ENCODE data around the gene SLC4A1AP. TPM values are rescaled to one million over a fixed set of nuclear protein-coding genes. Genes with fewer than 3 reads are reported as not detected.

SLC4A1AP gene
- total RNA-seq, 4 donors from 2014 or later = 9.0 to 21.1 (median 16.1) TPM

DNA sequence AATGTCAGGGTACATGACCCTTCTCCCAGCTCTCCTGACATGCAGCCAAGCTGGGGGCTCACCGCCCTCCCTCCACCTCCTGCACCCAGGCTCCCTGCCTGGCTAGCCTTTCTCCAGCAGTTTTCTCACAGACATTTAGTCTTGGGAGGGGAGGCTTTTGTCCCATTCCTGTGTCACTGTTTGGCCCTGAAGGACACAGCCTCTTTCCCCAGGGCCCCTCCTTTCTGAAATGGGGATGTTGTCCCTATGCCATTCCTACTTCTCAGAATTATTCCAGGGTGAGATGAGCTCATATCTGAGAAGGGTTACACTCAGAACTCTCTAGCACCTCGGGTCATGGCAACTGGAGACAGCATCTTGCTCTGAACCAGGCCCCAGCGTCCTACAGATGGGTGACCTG is 60.5 kb downstream of the SLC4A1AP start:
- no peaks in the 10 kb centered on the region for H3K27me3 ChIP-seq
- H3K27ac ChIP-seq = peak overlapping the region; percentile 61 to 73 (median 64)
- H3K36me3 ChIP-seq = no peaks in the 10 kb centered on the region
- DNase-seq = no peak
- no peak overlapping the region for H3K4me3 ChIP-seq
- WGBS, 2 donors (ENCODE audit: low coverage in 1 of 2) = 62 to 78% methylated on average over 3 of the region's 3 CpGs
- H3K9me3 ChIP-seq = no peaks in the 10 kb centered on the region
- peaks cover 4 to 12% (median 5%) of the 10 kb centered on the region in 4 donors for H3K4me1 ChIP-seq
- intact Hi-C loops (cut with DNase I; ENCODE audit: low total_unique reads) = loop anchor here (5.0 kb wide), 1 partner anchor 728 kb away; no protein-coding TSS in a partner anchor
- in situ Hi-C loops (cut with MboI; ENCODE audit: low pct_ligation_motif_present in 1 of 4, low pct_unique_long_range_greater_than_20kb in 1 of 4, low sequenced_read_pairs in 3 of 4) = no loop called here
- TF ChIP-seq EP300 (IDR thresholded peaks at IDR 0.05; ENCODE audit: low read depth) = no peak
- TF ChIP-seq POLR2AphosphoS5 (IDR thresholded peaks at IDR 0.05) = no peak
- TF ChIP-seq, protein P1, sequence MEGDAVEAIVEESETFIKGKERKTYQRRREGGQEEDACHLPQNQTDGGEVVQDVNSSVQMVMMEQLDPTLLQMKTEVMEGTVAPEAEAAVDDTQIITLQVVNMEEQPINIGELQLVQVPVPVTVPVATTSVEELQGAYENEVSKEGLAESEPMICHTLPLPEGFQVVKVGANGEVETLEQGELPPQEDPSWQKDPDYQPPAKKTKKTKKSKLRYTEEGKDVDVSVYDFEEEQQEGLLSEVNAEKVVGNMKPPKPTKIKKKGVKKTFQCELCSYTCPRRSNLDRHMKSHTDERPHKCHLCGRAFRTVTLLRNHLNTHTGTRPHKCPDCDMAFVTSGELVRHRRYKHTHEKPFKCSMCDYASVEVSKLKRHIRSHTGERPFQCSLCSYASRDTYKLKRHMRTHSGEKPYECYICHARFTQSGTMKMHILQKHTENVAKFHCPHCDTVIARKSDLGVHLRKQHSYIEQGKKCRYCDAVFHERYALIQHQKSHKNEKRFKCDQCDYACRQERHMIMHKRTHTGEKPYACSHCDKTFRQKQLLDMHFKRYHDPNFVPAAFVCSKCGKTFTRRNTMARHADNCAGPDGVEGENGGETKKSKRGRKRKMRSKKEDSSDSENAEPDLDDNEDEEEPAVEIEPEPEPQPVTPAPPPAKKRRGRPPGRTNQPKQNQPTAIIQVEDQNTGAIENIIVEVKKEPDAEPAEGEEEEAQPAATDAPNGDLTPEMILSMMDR (IDR thresholded peaks at IDR 0.05) = no peak
- no peak for TF ChIP-seq POLR2A (IDR thresholded peaks at IDR 0.05)

DNA sequence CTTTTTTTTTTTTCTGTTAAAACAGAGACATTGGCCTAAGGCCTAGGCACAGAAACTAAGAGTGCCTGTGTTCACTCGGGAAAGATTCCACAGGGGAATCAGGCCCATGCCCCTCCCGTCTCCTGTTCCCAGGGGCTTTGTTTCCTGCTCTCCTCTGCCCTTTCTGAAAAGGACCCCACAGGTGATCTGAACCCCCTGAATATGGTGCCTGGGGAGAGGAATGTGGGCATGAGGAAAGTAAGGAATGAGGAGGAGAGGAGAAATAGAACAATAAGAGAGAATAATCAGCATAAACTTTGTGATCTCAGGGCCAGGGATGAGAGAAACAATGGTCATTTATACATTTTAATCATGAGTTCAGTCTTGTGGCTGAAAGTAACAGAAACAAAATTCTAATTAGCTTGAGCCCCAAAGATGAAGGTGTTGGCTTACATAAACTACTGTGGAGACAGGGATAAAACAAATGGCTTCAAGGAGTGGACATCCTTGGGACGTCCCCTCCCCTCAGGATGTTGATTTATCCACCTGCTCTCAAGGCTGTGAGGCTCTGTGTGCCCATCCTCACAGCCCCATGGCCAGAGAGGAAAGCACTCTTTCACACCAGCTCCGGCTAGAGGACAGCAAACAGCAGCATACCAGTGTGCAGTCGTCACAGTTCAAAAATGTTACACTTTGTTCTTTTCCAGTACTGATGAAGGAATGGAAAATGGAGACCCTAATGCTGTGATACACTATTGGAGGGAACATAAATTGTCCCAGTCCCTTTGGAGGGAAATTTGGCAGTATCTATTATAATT is 61.4 kb downstream of the SLC4A1AP start:
- H3K9me3 ChIP-seq = no peaks in the 10 kb centered on the region
- in situ Hi-C loops (cut with MboI; ENCODE audit: low pct_ligation_motif_present in 1 of 4, low pct_unique_long_range_greater_than_20kb in 1 of 4, low sequenced_read_pairs in 3 of 4) = loop anchor here in 2 of 4 donors (25.0 kb wide), 2 partner anchors 712 to 737 kb away; no protein-coding TSS in a partner anchor
- no peaks in the 10 kb centered on the region for H3K36me3 ChIP-seq
- TF ChIP-seq, protein P1 (IDR thresholded peaks at IDR 0.05) = no peak
- TF ChIP-seq POLR2AphosphoS5 (IDR thresholded peaks at IDR 0.05) = peak in 2 of 3 donors; percentile 36 to 68
- WGBS, 2 donors (ENCODE audit: low coverage in 1 of 2) = 44 to 73% methylated on average over 2 to 5 of the region's 5 CpGs
- intact Hi-C loops (cut with DNase I; ENCODE audit: low total_unique reads) = loop anchor here (5.0 kb wide), 1 partner anchor 727 kb away; no protein-coding TSS in a partner anchor
- H3K4me3 ChIP-seq = no peak overlapping the region
- no peaks in the 10 kb centered on the region for H3K27me3 ChIP-seq
- peaks cover 4 to 12% (median 5%) of the 10 kb centered on the region in 4 donors for H3K4me1 ChIP-seq
- no peak for DNase-seq
- H3K27ac ChIP-seq = peak overlapping the region; percentile 61 to 73 (median 64)

DNA sequence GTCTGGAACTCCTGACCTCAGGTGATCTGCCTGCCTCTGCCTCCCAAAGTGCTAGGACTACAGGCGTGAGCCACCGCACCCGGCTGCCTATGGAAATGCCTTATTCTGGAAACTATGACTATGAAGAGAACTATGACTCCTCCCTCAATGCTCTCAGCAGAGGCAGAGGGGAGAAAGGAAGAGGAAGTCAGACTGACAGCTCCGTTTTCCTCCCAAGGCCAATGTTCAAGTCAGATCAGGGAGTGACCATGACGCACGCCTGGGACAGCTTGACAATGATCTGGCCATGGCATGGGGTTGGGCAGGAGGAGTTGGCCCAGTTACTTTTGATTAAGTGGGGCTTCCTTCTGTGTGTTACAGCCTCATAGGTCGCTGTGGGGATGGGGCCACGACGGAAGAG is 63.6 kb downstream of the SLC4A1AP start:
- no peaks in the 10 kb centered on the region for H3K36me3 ChIP-seq
- DNase-seq = peak; percentile 43
- H3K4me1 ChIP-seq = peaks cover 4 to 12% (median 5%) of the 10 kb centered on the region in 4 donors
- in situ Hi-C loops (cut with MboI; ENCODE audit: low pct_ligation_motif_present in 1 of 4, low pct_unique_long_range_greater_than_20kb in 1 of 4, low sequenced_read_pairs in 3 of 4) = loop anchor here in 2 of 4 donors (25.0 kb wide), 2 partner anchors 710 to 735 kb away; no protein-coding TSS in a partner anchor
- intact Hi-C loops (cut with DNase I; ENCODE audit: low total_unique reads) = no loop called here
- no peak overlapping the region for H3K27ac ChIP-seq
- TF ChIP-seq, protein P1 (IDR thresholded peaks at IDR 0.05) = no peak
- no peak for TF ChIP-seq POLR2AphosphoS5 (IDR thresholded peaks at IDR 0.05)
- TF ChIP-seq POLR2A (IDR thresholded peaks at IDR 0.05) = no peak
- no peak for TF ChIP-seq EP300 (IDR thresholded peaks at IDR 0.05; ENCODE audit: low read depth)
- no peak overlapping the region for H3K4me3 ChIP-seq
- 77% methylated on average over 9 of the region's 9 CpGs; no CpG with 5 or more reads in 1 of the 2 donors for WGBS, 2 donors (ENCODE audit: low coverage in 1 of 2)
- no peaks in the 10 kb centered on the region for H3K27me3 ChIP-seq
- no peaks in the 10 kb centered on the region for H3K9me3 ChIP-seq

DNA sequence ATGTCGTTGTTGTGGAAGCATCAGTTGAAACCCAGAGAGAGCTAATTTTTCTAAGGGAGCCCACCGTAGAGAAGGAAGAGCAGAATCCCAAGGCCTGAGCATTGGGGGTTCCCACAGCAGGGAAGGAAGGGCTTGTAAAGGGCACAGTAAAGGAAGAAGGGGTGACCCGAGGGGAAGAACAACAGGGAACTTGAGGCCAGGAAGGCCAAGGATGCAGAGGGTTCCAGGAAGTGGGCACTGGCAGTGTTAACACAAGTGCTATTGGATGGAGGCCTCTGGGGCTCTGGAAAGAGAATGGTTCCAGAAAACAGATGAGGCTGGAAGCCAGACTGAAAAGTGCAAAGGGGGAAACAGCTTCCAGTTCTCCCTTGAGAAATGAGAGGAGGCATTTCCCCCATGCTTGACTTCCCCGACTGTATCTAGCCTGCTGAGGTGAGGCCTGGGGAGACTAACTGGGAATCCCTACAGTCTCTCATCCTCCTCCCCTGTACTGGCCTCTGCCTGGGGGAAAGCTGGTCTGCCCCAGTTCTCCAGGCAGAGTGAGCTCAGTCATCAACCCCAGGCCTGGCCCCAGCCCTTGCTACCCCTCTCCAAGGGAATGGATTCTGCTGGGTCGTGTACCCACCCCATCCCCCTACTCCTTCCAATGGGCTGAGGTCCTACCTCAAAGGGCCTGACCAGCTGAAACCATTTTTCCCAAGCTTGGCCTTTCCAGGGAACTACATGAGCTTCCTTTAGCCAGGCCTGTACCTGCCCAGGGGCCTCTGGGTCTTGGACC is 64.6 kb downstream of the SLC4A1AP start:
- Histone ChIP-seq H3K36me3 (no peaks in the 10 kb centered on the region), H3K4me1 (peaks cover 4 to 10% (median 5%) of the 10 kb centered on the region in 4 donors), H3K27ac (no peak overlapping the region), H3K9me3 (no peaks in the 10 kb centered on the region), H3K4me3 (no peak overlapping the region), H3K27me3 (no peaks in the 10 kb centered on the region)
- WGBS, 2 donors (ENCODE audit: low coverage in 1 of 2) = 87 to 94% methylated on average over 3 to 5 of the region's 5 CpGs
- intact Hi-C loops (cut with DNase I; ENCODE audit: low total_unique reads) (no loop called here), in situ Hi-C loops (cut with MboI; ENCODE audit: low pct_ligation_motif_present in 1 of 4, low pct_unique_long_range_greater_than_20kb in 1 of 4, low sequenced_read_pairs in 3 of 4) (loop anchor here in 2 of 4 donors (25.0 kb wide), 2 partner anchors 709 to 734 kb away; no protein-coding TSS in a partner anchor)
- no peak for TF ChIP-seq EP300 (IDR thresholded peaks at IDR 0.05; ENCODE audit: low read depth)
- no peak for TF ChIP-seq POLR2AphosphoS5 (IDR thresholded peaks at IDR 0.05)
- TF ChIP-seq POLR2A (IDR thresholded peaks at IDR 0.05) = no peak
- TF ChIP-seq, protein P1 (IDR thresholded peaks at IDR 0.05) = no peak
- DNase-seq = no peak

Measured in transverse colon (tissue), 4 donors.